Measurements from ENCODE around the gene AQP1. TPM values are rescaled to one million over a fixed set of nuclear protein-coding genes. Genes with fewer than 3 reads are reported as not detected.

AQP1 gene
- total RNA-seq, 1 donor from 2014 or later = 6.0 TPM

- Mint-ChIP-seq H3K27me3 (no peaks in the 10 kb centered on the region), H3K4me1 (ENCODE audit: unreplicated experiment) (peaks cover 33% of the 10 kb centered on the region), H3K36me3 (no peaks in the 10 kb centered on the region), H3K4me3 (peak overlapping the region; percentile 7), H3K9me3 (no peaks in the 10 kb centered on the region), H3K27ac (no peak overlapping the region)
- no peak for DNase-seq (ENCODE audit: extremely low spot score, unreplicated experiment)
- TF ChIP-seq, protein P1, sequence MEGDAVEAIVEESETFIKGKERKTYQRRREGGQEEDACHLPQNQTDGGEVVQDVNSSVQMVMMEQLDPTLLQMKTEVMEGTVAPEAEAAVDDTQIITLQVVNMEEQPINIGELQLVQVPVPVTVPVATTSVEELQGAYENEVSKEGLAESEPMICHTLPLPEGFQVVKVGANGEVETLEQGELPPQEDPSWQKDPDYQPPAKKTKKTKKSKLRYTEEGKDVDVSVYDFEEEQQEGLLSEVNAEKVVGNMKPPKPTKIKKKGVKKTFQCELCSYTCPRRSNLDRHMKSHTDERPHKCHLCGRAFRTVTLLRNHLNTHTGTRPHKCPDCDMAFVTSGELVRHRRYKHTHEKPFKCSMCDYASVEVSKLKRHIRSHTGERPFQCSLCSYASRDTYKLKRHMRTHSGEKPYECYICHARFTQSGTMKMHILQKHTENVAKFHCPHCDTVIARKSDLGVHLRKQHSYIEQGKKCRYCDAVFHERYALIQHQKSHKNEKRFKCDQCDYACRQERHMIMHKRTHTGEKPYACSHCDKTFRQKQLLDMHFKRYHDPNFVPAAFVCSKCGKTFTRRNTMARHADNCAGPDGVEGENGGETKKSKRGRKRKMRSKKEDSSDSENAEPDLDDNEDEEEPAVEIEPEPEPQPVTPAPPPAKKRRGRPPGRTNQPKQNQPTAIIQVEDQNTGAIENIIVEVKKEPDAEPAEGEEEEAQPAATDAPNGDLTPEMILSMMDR (conservative IDR thresholded peaks at IDR 0.05) = no peak
These were observed 5.7 kb downstream of the AQP1 start for GRCh38 chr7:30917216-30917893.

DNA sequence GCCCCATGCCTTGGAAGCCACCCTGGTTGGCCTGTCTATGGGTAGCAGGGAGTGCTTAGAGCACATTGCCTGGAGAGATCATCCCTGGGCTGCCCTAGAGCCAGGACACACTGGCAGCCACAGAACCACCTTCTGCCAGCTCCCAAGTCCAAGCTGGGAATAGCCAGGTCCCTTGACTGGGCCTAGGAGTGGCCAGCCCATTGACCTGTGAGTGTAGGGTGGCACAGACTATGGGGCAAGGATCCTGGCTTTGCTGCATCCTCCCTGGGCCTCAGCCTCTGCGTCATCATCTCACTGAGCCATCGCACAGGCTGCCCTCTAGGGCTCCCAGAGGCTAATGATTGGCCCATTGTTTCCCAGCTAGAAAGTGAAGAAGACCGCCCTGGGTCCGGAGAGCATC lies 7.0 kb downstream of the AQP1 start:
- H3K4me3 Mint-ChIP-seq = no peak overlapping the region
- no peak for DNase-seq (ENCODE audit: extremely low spot score, unreplicated experiment)
- TF ChIP-seq, protein P1 (conservative IDR thresholded peaks at IDR 0.05) = no peak
- H3K27me3 Mint-ChIP-seq = no peaks in the 10 kb centered on the region
- no peaks in the 10 kb centered on the region for H3K9me3 Mint-ChIP-seq
- H3K36me3 Mint-ChIP-seq = no peaks in the 10 kb centered on the region
- H3K27ac Mint-ChIP-seq = no peak overlapping the region
- H3K4me1 Mint-ChIP-seq (ENCODE audit: unreplicated experiment) = peaks cover 24% of the 10 kb centered on the region

DNA sequence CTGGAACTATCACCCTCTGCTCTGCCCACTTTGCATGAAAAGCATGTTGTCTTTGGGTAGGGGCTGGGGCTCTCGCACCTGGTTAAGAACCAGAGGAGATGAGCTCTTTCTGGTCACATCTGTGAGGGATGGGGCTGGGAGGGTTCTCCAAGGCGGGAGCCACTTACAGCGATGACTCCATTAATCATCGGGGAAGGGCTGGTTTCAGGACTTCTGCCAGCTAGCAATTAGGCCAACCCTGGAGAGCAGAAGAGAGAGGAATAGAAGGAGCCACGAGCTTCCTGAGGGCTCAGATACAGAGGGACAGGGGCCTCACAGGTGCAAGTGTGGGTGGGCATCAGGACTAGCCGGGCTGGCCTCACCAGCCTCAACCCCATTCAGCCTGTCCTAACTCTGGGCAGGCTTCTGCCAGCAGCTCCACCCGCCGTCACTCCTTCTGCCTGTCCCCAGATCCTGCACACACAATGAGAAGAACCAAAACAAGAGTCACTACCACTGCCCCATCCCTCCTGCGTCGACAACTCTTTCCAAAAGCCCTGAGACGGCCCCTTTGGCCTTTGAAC lies 8.4 kb downstream of the AQP1 start:
- TF ChIP-seq, protein P1 (conservative IDR thresholded peaks at IDR 0.05) = no peak
- H3K36me3 Mint-ChIP-seq = no peaks in the 10 kb centered on the region
- H3K27me3 Mint-ChIP-seq = no peaks in the 10 kb centered on the region
- no peak for DNase-seq (ENCODE audit: extremely low spot score, unreplicated experiment)
- H3K4me3 Mint-ChIP-seq = no peak overlapping the region
- peaks cover 24% of the 10 kb centered on the region for H3K4me1 Mint-ChIP-seq (ENCODE audit: unreplicated experiment)
- no peaks in the 10 kb centered on the region for H3K9me3 Mint-ChIP-seq
- H3K27ac Mint-ChIP-seq = peak overlapping the region; percentile 55

DNA sequence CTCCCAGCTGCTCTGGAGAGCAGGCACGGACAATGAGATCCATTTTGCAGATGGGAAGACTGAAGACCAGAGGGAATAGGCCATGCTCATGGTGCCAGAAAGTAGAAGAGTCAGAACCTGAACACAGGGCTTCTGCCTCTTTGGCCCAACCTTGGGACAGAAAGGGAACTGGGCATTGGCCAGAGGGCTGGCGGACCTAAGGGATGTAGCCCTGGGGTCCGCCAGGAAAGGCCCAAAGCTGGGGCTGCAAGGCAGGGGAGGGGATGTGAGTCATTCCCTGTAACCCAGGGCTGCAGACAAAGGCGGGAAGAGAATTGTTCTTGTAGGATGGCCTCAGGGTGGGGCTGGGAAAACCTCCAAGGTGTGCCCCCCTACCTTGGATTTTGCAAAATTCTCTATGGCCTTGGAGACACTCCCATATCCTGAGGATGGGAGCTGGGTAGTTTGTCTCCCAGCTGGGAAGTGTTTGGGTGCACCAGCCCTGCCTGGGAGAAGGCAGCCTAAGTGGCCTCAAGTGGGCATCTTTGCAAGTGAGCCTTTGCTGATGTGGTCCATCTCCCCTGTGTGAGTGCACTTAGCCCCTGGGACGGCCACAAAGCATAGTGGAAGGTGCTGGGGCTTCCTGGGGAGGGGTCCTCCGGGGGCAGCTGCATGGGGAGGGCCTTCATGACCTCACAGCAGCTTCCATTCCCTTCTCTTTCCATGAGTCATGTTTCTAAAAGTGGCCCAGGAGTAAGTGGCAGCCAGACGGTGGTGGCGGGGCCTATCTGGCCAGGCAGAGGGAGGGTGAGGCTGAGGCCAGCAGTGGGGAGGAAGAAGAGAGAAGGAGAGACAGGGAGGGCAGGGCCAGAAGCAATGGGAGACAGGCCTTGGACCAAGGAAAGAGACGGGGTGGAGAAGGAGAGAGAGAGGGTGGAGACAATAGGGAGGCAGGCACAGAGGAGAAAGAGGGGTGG lies 9.2 kb downstream of the AQP1 start:
- peak overlapping the region; percentile 55 for H3K27ac Mint-ChIP-seq
- no peak for DNase-seq (ENCODE audit: extremely low spot score, unreplicated experiment)

More for the DNA sequence above, 9.2 kb downstream of the AQP1 start:
- TF ChIP-seq, protein P1 (conservative IDR thresholded peaks at IDR 0.05) = no peak
- H3K4me3 Mint-ChIP-seq = no peak overlapping the region
- peaks cover 24% of the 10 kb centered on the region for H3K4me1 Mint-ChIP-seq (ENCODE audit: unreplicated experiment)
- H3K36me3 Mint-ChIP-seq = no peaks in the 10 kb centered on the region
- no peaks in the 10 kb centered on the region for H3K9me3 Mint-ChIP-seq
- H3K27me3 Mint-ChIP-seq = no peaks in the 10 kb centered on the region

Data from type B pancreatic cell (in vitro differentiated cells).